A673 (cell line): ENCODE measurements around the gene SARDH. TPM values are rescaled to one million over a fixed set of nuclear protein-coding genes. Genes with fewer than 3 reads are reported as not detected.

Experiments used
- BruUV-seq: library from RNA; stranded (reverse); fragments of 400-500 nt; replicated peaks from 2 replicates; lab custom pipeline; 2021; lab: Mats Ljungman, UMichigan
- CTCF ChIA-PET: fragments of 300-600 bp; sonication (Branson Sonifier 250); formaldehyde crosslinking; loops from one replicate; lab custom pipeline; 2022; ENCODE audit warnings: antibody characterized with exemption; lab: Charles Lee
- POLR2A ChIA-PET: fragments of 300-600 bp; sonication (Branson Sonifier 250); formaldehyde crosslinking; loops from one replicate; lab custom pipeline; 2022; ENCODE audit warnings: antibody characterized with exemption; ENCODE audit not compliant: low non-redundant PET; lab: Charles Lee
- DNase-seq: peaks from one replicate; pipeline ENCODE4 v3.0.0-alpha.2; 2015; ENCODE audit warnings: low spot score
- H3K27ac ChIP-seq: fragments of 200-600 bp; sonication (generic); 2 replicates; pipeline ENCODE4 v1.5.1; 2016; ENCODE audit warnings: mixed run types, low read depth, mild to moderate bottlenecking, mixed read lengths, antibody characterized with exemption, low read length; ENCODE audit not compliant: poor library complexity, severe bottlenecking
- H3K27me3 ChIP-seq: fragments of 200-600 bp; sonication (generic); replicated peaks from 2 replicates; pipeline ENCODE4 v1.6.1; 2017; ENCODE audit warnings: mixed run types, low read depth, mild to moderate bottlenecking, mixed read lengths, antibody characterized with exemption, low read length; ENCODE audit not compliant: insufficient read depth, poor library complexity
- H3K36me3 ChIP-seq: fragments of 200-600 bp; sonication (generic); 2 replicates; pipeline ENCODE4 v1.6.1; 2016; ENCODE audit warnings: mixed run types, mild to moderate bottlenecking, mixed read lengths, antibody characterized with exemption, low read length; ENCODE audit not compliant: insufficient read depth, poor library complexity, severe bottlenecking
- H3K4me1 ChIP-seq: fragments of 200-600 bp; sonication (generic); 2 replicates; pipeline ENCODE4 v1.6.1; 2017; ENCODE audit warnings: mixed run types, mild to moderate bottlenecking, mixed read lengths, antibody characterized with exemption, low read length; ENCODE audit not compliant: insufficient read depth, poor library complexity, severe bottlenecking
- H3K4me3 ChIP-seq: fragments of 200-600 bp; sonication (generic); 2 replicates; pipeline ENCODE4 v1.5.1; 2016; ENCODE audit warnings: low read depth, mixed run types, mild to moderate bottlenecking, mixed read lengths, low read length; ENCODE audit not compliant: poor library complexity, severe bottlenecking
- H3K9me3 ChIP-seq: fragments of 200-600 bp; sonication (generic); 2 replicates; pipeline ENCODE4 v1.6.1; 2016; ENCODE audit warnings: mixed run types, low read depth, mild to moderate bottlenecking, mixed read lengths, antibody characterized with exemption, low read length; ENCODE audit not compliant: poor library complexity, severe bottlenecking
- CTCF ChIP-seq: fragments of 300-800, 200-600 bp; sonication (generic); conservative IDR thresholded peaks from 2 replicates; pipeline ENCODE4 v1.5.1; 2017; ENCODE audit warnings: low read depth, mild to moderate bottlenecking, antibody characterized with exemption, low read length, moderate library complexity, mixed read lengths
- EZH2 ChIP-seq: fragments of 200-600 bp; sonication (generic); IDR thresholded peaks from 2 replicates; pipeline ENCODE4 v1.6.1; 2017; ENCODE audit warnings: borderline replicate concordance, low read depth, mild to moderate bottlenecking, mixed read lengths, antibody characterized with exemption, low read length; ENCODE audit not compliant: poor library complexity, severe bottlenecking
- intact Hi-C: fragments of 100-400 bp; cut with micrococcal nuclease; formaldehyde crosslinking; loops from one replicate; pipeline ENCODE4 v1.10.0; 2022; ENCODE audit not compliant: unreplicated experiment
- total RNA-seq: library from RNA; stranded (reverse); gene quantifications from 2 replicates; pipeline ENCODE4 v1.2.3, GENCODE V29; 2021

SARDH gene
- total RNA-seq, 1 experiment from 2014 or later = 0.37 TPM

GRCh38 chr9:133693703-133694529, 44.2 kb downstream of the SARDH start:
- ChIA-PET CTCF (no interaction called here), POLR2A (no interaction called here)
- no peaks in the 10 kb centered on the region for H3K36me3 ChIP-seq
- no peak for TF ChIP-seq CTCF
- TF ChIP-seq EZH2 = no peak
- intact Hi-C loops = no loop called here
- no peak overlapping the region for H3K4me3 ChIP-seq
- peaks cover 10% of the 10 kb centered on the region for H3K4me1 ChIP-seq
- no peaks in the 10 kb centered on the region for H3K9me3 ChIP-seq
- no peak overlapping the region for H3K27ac ChIP-seq
- BruUV-seq = no TSS peak
- peaks cover 5% of the 10 kb centered on the region for H3K27me3 ChIP-seq
- DNase-seq = no peak

- POLR2A ChIA-PET = no interaction called here
- CTCF ChIA-PET = no interaction called here
- peaks cover 10% of the 10 kb centered on the region for H3K4me1 ChIP-seq
- no peak for DNase-seq
- no peak overlapping the region for H3K4me3 ChIP-seq
- TF ChIP-seq CTCF (no peak), EZH2 (no peak)
- no TSS peak for BruUV-seq
- intact Hi-C loops = no loop called here
- no peak overlapping the region for H3K27ac ChIP-seq
- H3K27me3 ChIP-seq = peaks cover 5% of the 10 kb centered on the region
- H3K9me3 ChIP-seq = no peaks in the 10 kb centered on the region
- H3K36me3 ChIP-seq = no peaks in the 10 kb centered on the region
These were observed 45.0 kb downstream of the SARDH start for GRCh38 chr9:133693116-133693515.

GRCh38 chr9:133692364-133692985, 45.7 kb downstream of the SARDH start:
- no peak overlapping the region for H3K4me3 ChIP-seq
- POLR2A ChIA-PET = no interaction called here
- H3K27me3 ChIP-seq = peaks cover under 1% of the 10 kb centered on the region
- H3K4me1 ChIP-seq = peaks cover 10% of the 10 kb centered on the region
- intact Hi-C loops = no loop called here
- TF ChIP-seq EZH2 (no peak), CTCF (no peak)
- H3K27ac ChIP-seq = no peak overlapping the region
- no TSS peak for BruUV-seq
- CTCF ChIA-PET = no interaction called here
- no peak for DNase-seq
- H3K36me3 ChIP-seq = no peaks in the 10 kb centered on the region
- H3K9me3 ChIP-seq = no peaks in the 10 kb centered on the region
